K562 (cell line): ENCODE measurements around the gene NVL. TPM values are rescaled to one million over a fixed set of nuclear protein-coding genes. Genes with fewer than 3 reads are reported as not detected.

Experiments used
- CCAR2 ChIP-seq: fragments of 200-400 bp; formaldehyde crosslinking; IDR thresholded peaks from 2 replicates; pipeline ENCODE4 v1.6.1; 2017; ENCODE audit warnings: mild to moderate bottlenecking, low read depth, low read length
- MTF1 ChIP-seq: fragments of 250-450 bp; sonication (Bioruptor Pico); IDR thresholded peaks from 2 replicates; pipeline ENCODE4 v1.9.0; 2021; ENCODE audit warnings: moderate library complexity, mild to moderate bottlenecking, inconsistent platforms, borderline replicate concordance
- PATZ1 ChIP-seq: fragments of 250-450 bp; sonication (Bioruptor Pico); IDR thresholded peaks from 2 replicates; pipeline ENCODE4 v1.5.0; 2020; ENCODE audit warnings: mild to moderate bottlenecking, borderline replicate concordance
- ZNF407 ChIP-seq: fragments of 450-650 bp; IDR thresholded peaks from 2 replicates; pipeline ENCODE4 v1.6.1; 2016; ENCODE audit warnings: low read depth
- ZNF592 ChIP-seq: fragments of 450-650 bp; IDR thresholded peaks from 2 replicates; pipeline ENCODE4 v1.6.1; 2017; ENCODE audit warnings: antibody characterized with exemption, mild to moderate bottlenecking
- ZNF778 ChIP-seq: fragments of 450-650 bp; formaldehyde crosslinking; IDR thresholded peaks from 2 replicates; pipeline ENCODE4 v1.4.0; 2020; ENCODE audit warnings: mild to moderate bottlenecking, moderate library complexity
- polyA plus RNA-seq, 8 experiments: library from polyadenylated mRNA; depleted of rRNA in 4 of 8; stranded (reverse) in 5 of 8; unstranded in 3 of 8; fragments of >200 nt; fragmentation: Nextera tagmentation in 2 of 8; fragmentation: Illumina TruSeq in 1 of 8; extraction: Ambion mirVana in 2 of 8; extraction: Trizol in 1 of 8; gene quantifications; 2 replicates each; pipeline versions ENCODE4 v1.2.1 to v1.2.3, GENCODE V29; 2011 to 2014; ENCODE audit warnings: inconsistent platforms in 1 of 8, missing spikeins in 1 of 8
- total RNA-seq, 7 experiments: library from RNA; depleted of rRNA in 6 of 7; stranded (reverse); fragments of >200 nt in 6 of 7; fragmentation: Illumina TruSeq in 2 of 7; extraction: Trizol in 2 of 7; gene quantifications; 2 replicates each; pipeline versions ENCODE4 v1.2.1 to v1.2.3, GENCODE V29; 2011 to 2021; ENCODE audit warnings: low replicate concordance in 1 of 7
- TF ChIP-seq, protein P1 (sequence below): fragments of 200-400 bp; formaldehyde crosslinking; IDR thresholded peaks from 2 replicates; pipeline ENCODE4 v1.6.1; 2017; ENCODE audit warnings: mild to moderate bottlenecking, low read depth, low read length, moderate library complexity

The NVL gene
- total and polyA plus RNA-seq, 9 of the 15 experiments (the other 6 are each of a cell fraction or from before 2014, with no cell fraction given): 32.5 to 86.6 (median 62.9) TPM

DNA sequence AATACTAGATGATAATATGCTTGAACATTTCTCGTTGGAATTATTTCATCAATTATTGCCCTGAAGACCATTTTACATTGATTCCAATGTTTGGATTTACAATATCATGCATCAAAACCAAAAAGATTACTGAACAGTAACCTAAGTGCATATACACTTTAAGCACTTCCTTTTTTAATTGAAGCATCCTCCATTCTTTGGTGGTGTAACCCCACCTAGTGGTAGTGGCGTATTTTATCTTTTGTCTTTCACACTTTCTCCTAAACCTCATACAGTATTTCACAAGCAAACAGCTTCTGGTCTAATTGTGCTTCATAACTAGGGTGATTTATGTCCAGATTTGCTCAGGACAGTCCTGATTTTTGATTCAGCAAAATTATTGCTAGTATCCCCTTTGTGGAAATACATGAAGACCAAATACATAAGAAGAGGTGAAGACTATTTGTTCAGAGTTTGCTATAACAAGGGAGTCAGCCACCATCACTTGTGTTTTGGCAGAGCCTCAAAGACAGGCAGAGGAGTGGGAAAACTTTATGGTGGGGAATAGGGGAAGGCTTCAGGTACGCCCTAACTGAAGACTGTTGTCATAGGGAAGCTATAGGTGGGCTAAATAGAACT is 3.4 kb upstream of the NVL start (continued):
- TF ChIP-seq MTF1 (CRISPR knock-in tag) (no peak), ZNF407 (no peak), ZNF592 (peak; percentile 54; the same call in 1 of the 2 replicates), ZNF778 (CRISPR knock-in tag) (no peak), CCAR2 (no peak), PATZ1 (no peak)
- TF ChIP-seq, protein P1, sequence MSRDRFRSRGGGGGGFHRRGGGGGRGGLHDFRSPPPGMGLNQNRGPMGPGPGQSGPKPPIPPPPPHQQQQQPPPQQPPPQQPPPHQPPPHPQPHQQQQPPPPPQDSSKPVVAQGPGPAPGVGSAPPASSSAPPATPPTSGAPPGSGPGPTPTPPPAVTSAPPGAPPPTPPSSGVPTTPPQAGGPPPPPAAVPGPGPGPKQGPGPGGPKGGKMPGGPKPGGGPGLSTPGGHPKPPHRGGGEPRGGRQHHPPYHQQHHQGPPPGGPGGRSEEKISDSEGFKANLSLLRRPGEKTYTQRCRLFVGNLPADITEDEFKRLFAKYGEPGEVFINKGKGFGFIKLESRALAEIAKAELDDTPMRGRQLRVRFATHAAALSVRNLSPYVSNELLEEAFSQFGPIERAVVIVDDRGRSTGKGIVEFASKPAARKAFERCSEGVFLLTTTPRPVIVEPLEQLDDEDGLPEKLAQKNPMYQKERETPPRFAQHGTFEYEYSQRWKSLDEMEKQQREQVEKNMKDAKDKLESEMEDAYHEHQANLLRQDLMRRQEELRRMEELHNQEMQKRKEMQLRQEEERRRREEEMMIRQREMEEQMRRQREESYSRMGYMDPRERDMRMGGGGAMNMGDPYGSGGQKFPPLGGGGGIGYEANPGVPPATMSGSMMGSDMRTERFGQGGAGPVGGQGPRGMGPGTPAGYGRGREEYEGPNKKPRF: no peak
